ENCODE results near the gene ZIC2.

DNA sequence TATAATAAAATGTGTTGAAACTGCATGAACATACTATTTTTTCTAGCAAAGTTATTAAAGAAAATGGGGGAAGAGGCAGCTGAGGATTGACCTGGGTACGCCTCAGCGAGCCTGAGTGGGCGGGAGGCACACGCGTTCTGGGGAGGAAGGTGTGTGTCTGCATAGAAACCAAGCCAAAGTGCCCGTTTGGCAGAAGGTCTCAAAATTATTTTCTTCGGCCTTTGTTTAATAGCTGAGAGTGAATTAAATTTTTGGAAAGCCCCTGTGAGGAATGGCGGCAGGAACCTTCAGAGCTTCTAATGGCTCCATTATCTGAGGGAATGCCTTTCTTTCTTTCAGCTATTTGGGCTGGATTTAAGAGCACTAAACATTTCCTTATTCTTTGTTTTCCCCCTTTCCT is 5.2 kb downstream of the ZIC2 start:
- TF ChIP-seq POLR2AphosphoS5 (IDR thresholded peaks at IDR 0.05) (peak; percentile 28), CTCF (IDR thresholded peaks at IDR 0.05; ENCODE audit: poor library complexity, severe bottlenecking) (no peak), EP300 (conservative IDR thresholded peaks at IDR 0.05; ENCODE audit: poor library complexity, severe bottlenecking) (no peak), EZH2 (IDR thresholded peaks at IDR 0.05; ENCODE audit: borderline replicate concordance, insufficient read depth, low read length, poor library complexity, severe bottlenecking) (no peak), RAD21 (conservative IDR thresholded peaks at IDR 0.05) (no peak)
- TF ChIP-seq, protein P1, sequence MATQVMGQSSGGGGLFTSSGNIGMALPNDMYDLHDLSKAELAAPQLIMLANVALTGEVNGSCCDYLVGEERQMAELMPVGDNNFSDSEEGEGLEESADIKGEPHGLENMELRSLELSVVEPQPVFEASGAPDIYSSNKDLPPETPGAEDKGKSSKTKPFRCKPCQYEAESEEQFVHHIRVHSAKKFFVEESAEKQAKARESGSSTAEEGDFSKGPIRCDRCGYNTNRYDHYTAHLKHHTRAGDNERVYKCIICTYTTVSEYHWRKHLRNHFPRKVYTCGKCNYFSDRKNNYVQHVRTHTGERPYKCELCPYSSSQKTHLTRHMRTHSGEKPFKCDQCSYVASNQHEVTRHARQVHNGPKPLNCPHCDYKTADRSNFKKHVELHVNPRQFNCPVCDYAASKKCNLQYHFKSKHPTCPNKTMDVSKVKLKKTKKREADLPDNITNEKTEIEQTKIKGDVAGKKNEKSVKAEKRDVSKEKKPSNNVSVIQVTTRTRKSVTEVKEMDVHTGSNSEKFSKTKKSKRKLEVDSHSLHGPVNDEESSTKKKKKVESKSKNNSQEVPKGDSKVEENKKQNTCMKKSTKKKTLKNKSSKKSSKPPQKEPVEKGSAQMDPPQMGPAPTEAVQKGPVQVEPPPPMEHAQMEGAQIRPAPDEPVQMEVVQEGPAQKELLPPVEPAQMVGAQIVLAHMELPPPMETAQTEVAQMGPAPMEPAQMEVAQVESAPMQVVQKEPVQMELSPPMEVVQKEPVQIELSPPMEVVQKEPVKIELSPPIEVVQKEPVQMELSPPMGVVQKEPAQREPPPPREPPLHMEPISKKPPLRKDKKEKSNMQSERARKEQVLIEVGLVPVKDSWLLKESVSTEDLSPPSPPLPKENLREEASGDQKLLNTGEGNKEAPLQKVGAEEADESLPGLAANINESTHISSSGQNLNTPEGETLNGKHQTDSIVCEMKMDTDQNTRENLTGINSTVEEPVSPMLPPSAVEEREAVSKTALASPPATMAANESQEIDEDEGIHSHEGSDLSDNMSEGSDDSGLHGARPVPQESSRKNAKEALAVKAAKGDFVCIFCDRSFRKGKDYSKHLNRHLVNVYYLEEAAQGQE (IDR thresholded peaks at IDR 0.05; ENCODE audit: borderline replicate concordance) = no peak
